MCF 10A (cell line): ENCODE measurements around the gene RNF126. TPM values are rescaled to one million over a fixed set of nuclear protein-coding genes. Genes with fewer than 3 reads are reported as not detected.
"Not testable (repeated sequence)": the region's sequence is repeated elsewhere in the genome, so short reads cannot be mapped to it uniquely, and the experiment has no call there.

ENCODE experiments used
- BruUV-seq: library from RNA; stranded (reverse); fragments of 400-500 nt; replicated peaks from 2 replicates; lab custom pipeline; 2021; lab: Mats Ljungman, UMichigan
- CTCF ChIA-PET: fragments of 300-600 bp; sonication (Branson Sonifier 250); formaldehyde crosslinking; extraction: SDS; loops from one replicate; lab custom pipeline; 2021; ENCODE audit warnings: antibody characterized with exemption, inconsistent platforms; lab: Yijun Ruan, JAX
- POLR2A ChIA-PET: fragments of 300-600, 350-650 bp; sonication (Branson Sonifier 250); formaldehyde crosslinking; extraction: SDS; loops from one replicate; lab custom pipeline; 2020; ENCODE audit warnings: antibody characterized with exemption, inconsistent platforms; lab: Yijun Ruan, JAX
- DNase-seq: peaks from one replicate; pipeline ENCODE4 v3.0.0-alpha.2; 2018; ENCODE audit not compliant: unreplicated experiment
- H3K27ac Mint-ChIP-seq: one replicate; pipeline ENCODE4 v1.8.0; 2022; ENCODE audit warnings: mild to moderate bottlenecking, low read depth, mixed read lengths; ENCODE audit not compliant: unreplicated experiment
- H3K27me3 Mint-ChIP-seq: one replicate; pipeline ENCODE4 v1.8.0; 2022; ENCODE audit warnings: mixed read lengths; ENCODE audit not compliant: insufficient read depth, unreplicated experiment
- H3K36me3 Mint-ChIP-seq: one replicate; pipeline ENCODE4 v1.8.0; 2022; ENCODE audit warnings: mild to moderate bottlenecking, moderate library complexity, mixed read lengths; ENCODE audit not compliant: insufficient read depth, unreplicated experiment
- H3K4me1 Mint-ChIP-seq: one replicate; pipeline ENCODE4 v1.8.0; 2022; ENCODE audit warnings: mixed read lengths; ENCODE audit not compliant: insufficient read depth, unreplicated experiment
- H3K4me3 Mint-ChIP-seq: one replicate; pipeline ENCODE4 v1.8.0; 2022; ENCODE audit warnings: mild to moderate bottlenecking, moderate library complexity, mixed read lengths; ENCODE audit not compliant: unreplicated experiment
- H3K9me3 Mint-ChIP-seq: one replicate; pipeline ENCODE4 v1.8.0; 2022; ENCODE audit warnings: mixed read lengths; ENCODE audit not compliant: unreplicated experiment
- intact Hi-C: fragments of 100-400 bp; cut with micrococcal nuclease; formaldehyde crosslinking; loops from 2 replicates; pipeline ENCODE4 v1.14.1; 2022
- total RNA-seq: library from RNA; stranded (reverse); gene quantifications from 2 replicates; pipeline ENCODE4 v1.2.3, GENCODE V29; 2022
- TF ChIP-seq, protein P1 (sequence below): fragments of 200-600 bp; IDR thresholded peaks from one replicate; pipeline ENCODE4 v1.8.0; 2022; ENCODE audit warnings: antibody characterized with exemption, mild to moderate bottlenecking; ENCODE audit not compliant: unreplicated experiment

The RNF126 gene
- total RNA-seq, 1 experiment from 2014 or later = 68.0 TPM

DNA sequence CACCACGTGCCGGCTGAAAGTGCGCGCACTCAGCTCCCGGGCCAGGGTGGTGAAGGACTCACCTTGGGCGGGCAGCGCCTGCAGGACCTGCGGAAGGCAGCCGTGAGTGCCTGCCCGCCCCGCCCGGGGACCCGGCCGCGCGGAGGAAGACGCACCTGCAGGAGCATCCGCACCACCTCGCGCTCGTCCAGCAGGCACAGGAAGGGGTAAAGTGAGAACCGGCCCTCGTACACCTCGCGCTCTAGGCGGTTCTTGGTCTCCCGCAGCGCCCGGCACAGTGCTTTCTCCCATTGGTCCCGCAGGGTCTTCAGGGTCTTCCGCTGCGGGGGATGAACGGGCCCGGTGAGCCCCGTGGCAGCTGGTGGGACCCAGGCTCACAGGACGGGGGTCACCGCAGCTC lies 40.3 kb downstream of the RNF126 start:
- Mint-ChIP-seq H3K4me1 (no peaks in the 10 kb centered on the region), H3K36me3 (peaks cover 34% of the 10 kb centered on the region), H3K4me3 (no peak overlapping the region), H3K27me3 (no peaks in the 10 kb centered on the region), H3K27ac (no peak overlapping the region), H3K9me3 (no peaks in the 10 kb centered on the region)
- BruUV-seq = no TSS peak
- POLR2A ChIA-PET = no interaction called here
- intact Hi-C loops = no loop called here
- DNase-seq = no peak
- TF ChIP-seq, protein P1, sequence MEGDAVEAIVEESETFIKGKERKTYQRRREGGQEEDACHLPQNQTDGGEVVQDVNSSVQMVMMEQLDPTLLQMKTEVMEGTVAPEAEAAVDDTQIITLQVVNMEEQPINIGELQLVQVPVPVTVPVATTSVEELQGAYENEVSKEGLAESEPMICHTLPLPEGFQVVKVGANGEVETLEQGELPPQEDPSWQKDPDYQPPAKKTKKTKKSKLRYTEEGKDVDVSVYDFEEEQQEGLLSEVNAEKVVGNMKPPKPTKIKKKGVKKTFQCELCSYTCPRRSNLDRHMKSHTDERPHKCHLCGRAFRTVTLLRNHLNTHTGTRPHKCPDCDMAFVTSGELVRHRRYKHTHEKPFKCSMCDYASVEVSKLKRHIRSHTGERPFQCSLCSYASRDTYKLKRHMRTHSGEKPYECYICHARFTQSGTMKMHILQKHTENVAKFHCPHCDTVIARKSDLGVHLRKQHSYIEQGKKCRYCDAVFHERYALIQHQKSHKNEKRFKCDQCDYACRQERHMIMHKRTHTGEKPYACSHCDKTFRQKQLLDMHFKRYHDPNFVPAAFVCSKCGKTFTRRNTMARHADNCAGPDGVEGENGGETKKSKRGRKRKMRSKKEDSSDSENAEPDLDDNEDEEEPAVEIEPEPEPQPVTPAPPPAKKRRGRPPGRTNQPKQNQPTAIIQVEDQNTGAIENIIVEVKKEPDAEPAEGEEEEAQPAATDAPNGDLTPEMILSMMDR = no peak
- CTCF ChIA-PET = interaction anchor here (0.6 kb wide), 1 partner anchor 34 kb away, joined by 3 read pairs; no protein-coding TSS in a partner anchor

DNA sequence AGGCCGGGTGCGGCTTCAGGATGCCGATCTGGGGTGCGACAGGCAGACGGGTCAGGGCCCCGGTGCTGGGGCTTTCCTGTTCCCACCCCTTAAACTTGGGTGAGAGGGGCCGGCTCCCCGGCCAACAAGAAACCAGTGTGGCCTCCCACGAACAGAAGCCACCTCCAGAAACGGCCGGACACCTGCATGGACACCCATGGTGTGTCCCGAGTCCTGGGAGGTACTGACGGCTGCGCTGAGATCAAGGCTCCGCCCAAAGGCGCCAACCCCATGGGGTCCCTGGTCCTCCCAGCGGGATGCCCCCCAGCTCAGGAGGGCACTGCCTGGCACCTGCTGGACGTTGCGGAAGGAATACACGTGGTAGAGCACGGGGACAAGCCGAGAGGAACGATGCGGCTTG lies 41.2 kb downstream of the RNF126 start:
- CTCF ChIA-PET = no interaction called here
- TF ChIP-seq, protein P1 = no peak
- H3K9me3 Mint-ChIP-seq = no peaks in the 10 kb centered on the region
- H3K27me3 Mint-ChIP-seq = no peaks in the 10 kb centered on the region
- H3K36me3 Mint-ChIP-seq = peaks cover 34% of the 10 kb centered on the region
- BruUV-seq = no TSS peak
- H3K27ac Mint-ChIP-seq = no peak overlapping the region
- H3K4me3 Mint-ChIP-seq = no peak overlapping the region
- no peaks in the 10 kb centered on the region for H3K4me1 Mint-ChIP-seq
- POLR2A ChIA-PET = no interaction called here
- DNase-seq = no peak
- intact Hi-C loops = no loop called here

DNA sequence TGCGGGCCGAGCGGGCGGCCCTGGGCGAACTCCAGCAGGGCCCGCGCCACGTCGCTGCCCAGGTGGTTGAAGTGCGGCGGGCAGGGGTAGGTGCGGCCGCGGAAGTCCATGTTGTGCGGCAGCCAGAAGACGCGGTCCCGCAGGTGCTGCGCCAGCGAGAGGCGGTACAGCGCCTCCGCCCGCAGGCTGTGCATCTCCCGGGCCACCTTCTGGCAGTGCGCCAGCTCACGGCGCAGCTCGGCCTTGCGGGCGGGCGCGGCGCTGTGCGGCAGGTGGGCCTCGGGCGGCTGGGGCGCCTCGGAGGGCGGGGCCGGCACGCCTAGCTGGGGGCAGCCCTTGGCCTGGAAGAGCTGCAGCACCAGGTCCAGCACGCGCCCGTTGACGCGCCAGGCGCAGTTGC lies 41.8 kb downstream of the RNF126 start:
- DNase-seq, H3K9me3 Mint-ChIP-seq, BruUV-seq, H3K27ac Mint-ChIP-seq, H3K4me3 Mint-ChIP-seq, H3K4me1 Mint-ChIP-seq, POLR2A ChIA-PET, CTCF ChIA-PET, H3K27me3 Mint-ChIP-seq, intact Hi-C loops: not testable (repeated sequence)
- peaks cover 31% of the 10 kb centered on the region for H3K36me3 Mint-ChIP-seq

DNA sequence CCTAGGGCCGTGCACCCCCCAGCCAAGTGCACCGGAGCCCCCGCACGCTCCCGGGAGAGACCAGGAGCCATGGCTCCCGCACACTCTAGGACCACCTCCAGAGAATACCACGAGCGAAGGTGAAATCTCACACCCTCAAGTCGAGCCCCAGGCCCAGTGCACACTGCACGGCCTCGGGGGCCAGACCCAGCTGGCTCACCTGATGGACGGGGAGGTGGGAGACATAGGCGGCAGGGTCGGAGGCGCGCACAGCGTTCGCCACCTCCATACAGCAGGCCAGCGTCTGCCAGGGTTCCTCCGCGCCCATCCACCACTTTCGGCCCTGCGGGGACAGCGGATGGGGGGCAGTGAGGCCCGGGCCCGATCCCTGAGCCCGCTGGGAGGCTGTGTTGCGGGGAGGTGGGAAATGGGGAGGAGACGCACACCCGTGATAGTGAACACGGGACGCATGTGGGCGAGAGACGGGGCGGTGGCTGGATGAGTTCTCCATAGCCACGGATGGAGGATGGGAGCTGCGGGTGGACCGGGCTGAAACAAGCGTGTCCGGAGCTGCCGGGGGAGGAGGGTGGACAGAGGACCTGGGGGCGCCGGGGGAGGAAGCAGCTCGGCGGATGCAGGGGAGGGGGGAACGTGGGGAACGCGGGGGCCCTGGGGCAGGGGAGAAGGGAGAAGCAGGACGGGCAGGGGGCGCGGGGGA lies 42.7 kb downstream of the RNF126 start:
- BruUV-seq = no TSS peak
- intact Hi-C loops = no loop called here
- Mint-ChIP-seq H3K27ac (no peak overlapping the region), H3K9me3 (no peaks in the 10 kb centered on the region), H3K4me1 (no peaks in the 10 kb centered on the region), H3K27me3 (no peaks in the 10 kb centered on the region), H3K4me3 (no peak overlapping the region), H3K36me3 (peaks cover 31% of the 10 kb centered on the region)
- DNase-seq = no peak
- TF ChIP-seq, protein P1 = no peak
- CTCF ChIA-PET = no interaction called here
- POLR2A ChIA-PET = no interaction called here
